Activated naive CD4-positive, alpha-beta T cell treated with anti-CD3 and anti-CD28 coated beads, Interleukin-2, amount 50 U/mL, for 24 hours (primary cell): ENCODE data around the gene SPINT3.
"Not testable (repeated sequence)": the region's sequence is repeated elsewhere in the genome, so short reads cannot be mapped to it uniquely, and the experiment has no call there.

ENCODE experiments used
- H3K27ac Mint-ChIP-seq: one replicate; pipeline ENCODE4 v1.8.0; 2021; ENCODE audit warnings: mild to moderate bottlenecking, mixed read lengths
- H3K27me3 Mint-ChIP-seq: one replicate; pipeline ENCODE4 v1.8.0; 2021; ENCODE audit warnings: mixed read lengths
- H3K36me3 Mint-ChIP-seq: one replicate; pipeline ENCODE4 v1.8.0; 2021; ENCODE audit warnings: mixed read lengths
- H3K4me1 Mint-ChIP-seq: one replicate; pipeline ENCODE4 v1.8.0; 2021; ENCODE audit warnings: mixed read lengths
- H3K4me3 Mint-ChIP-seq: one replicate; pipeline ENCODE4 v1.8.0; 2021; ENCODE audit warnings: mild to moderate bottlenecking, mixed read lengths
- H3K9me3 Mint-ChIP-seq: one replicate; pipeline ENCODE4 v1.8.0; 2021; ENCODE audit warnings: mixed read lengths

Gene SPINT3

GRCh38 chr20:45477530-45478148, 37.8 kb downstream of the SPINT3 start:
- H3K27ac Mint-ChIP-seq = not testable (repeated sequence)
- peaks cover 17% of the 10 kb centered on the region for H3K27me3 Mint-ChIP-seq

GRCh38 chr20:45472286-45472685, 43.1 kb downstream of the SPINT3 start:
- H3K9me3 Mint-ChIP-seq, H3K27ac Mint-ChIP-seq, H3K4me1 Mint-ChIP-seq, H3K36me3 Mint-ChIP-seq, H3K4me3 Mint-ChIP-seq: not testable (repeated sequence)
- H3K27me3 Mint-ChIP-seq = peaks cover 33% of the 10 kb centered on the region

More at GRCh38 chr20:45477530-45478148, 37.8 kb downstream of the SPINT3 start:
- not testable (repeated sequence) for H3K9me3 Mint-ChIP-seq, H3K4me3 Mint-ChIP-seq, H3K36me3 Mint-ChIP-seq, H3K4me1 Mint-ChIP-seq

GRCh38 chr20:45470937-45471336, 44.5 kb downstream of the SPINT3 start:
- Mint-ChIP-seq H3K27me3 (peaks cover 39% of the 10 kb centered on the region), H3K4me3 (peak overlapping the region; percentile 64), H3K9me3 (no peaks in the 10 kb centered on the region), H3K36me3 (peaks cover 1% of the 10 kb centered on the region), H3K27ac (no peak overlapping the region), H3K4me1 (peaks cover 3% of the 10 kb centered on the region)

GRCh38 chr20:45470262-45470931, 45.0 kb downstream of the SPINT3 start:
- H3K27me3 Mint-ChIP-seq = peaks cover 40% of the 10 kb centered on the region
- H3K4me3 Mint-ChIP-seq = peak overlapping the region; percentile 64
- H3K36me3 Mint-ChIP-seq = peaks cover 1% of the 10 kb centered on the region
- H3K27ac Mint-ChIP-seq = no peak overlapping the region
- H3K9me3 Mint-ChIP-seq = no peaks in the 10 kb centered on the region
- H3K4me1 Mint-ChIP-seq = peaks cover 3% of the 10 kb centered on the region

- peaks cover 3% of the 10 kb centered on the region for H3K4me1 Mint-ChIP-seq
- peaks cover 40% of the 10 kb centered on the region for H3K27me3 Mint-ChIP-seq
- peaks cover 1% of the 10 kb centered on the region for H3K36me3 Mint-ChIP-seq
- peak within 1 kb of the TSS; percentile 64 for H3K4me3 Mint-ChIP-seq
- H3K27ac Mint-ChIP-seq = no peak within 1 kb of the TSS
- H3K9me3 Mint-ChIP-seq = no peaks in the 10 kb centered on the region
These were observed 45.8 kb downstream of the SPINT3 start, which contains the start of gene WFDC2 for GRCh38 chr20:45469336-45470261. Gene WFDC2, plus strand, starts transcription at chr20:45469753. Its CDS starts 29 bp downstream, at chr20:45469782.

GRCh38 chr20:45467861-45468260, 47.6 kb downstream of the SPINT3 start:
- no peak overlapping the region for H3K4me3 Mint-ChIP-seq
- peaks cover 32% of the 10 kb centered on the region for H3K27me3 Mint-ChIP-seq
- H3K4me1 Mint-ChIP-seq = peaks cover 3% of the 10 kb centered on the region
- H3K27ac Mint-ChIP-seq = no peak overlapping the region
- no peaks in the 10 kb centered on the region for H3K9me3 Mint-ChIP-seq
- H3K36me3 Mint-ChIP-seq = peaks cover 1% of the 10 kb centered on the region

GRCh38 chr20:45467172-45467571, 48.2 kb downstream of the SPINT3 start:
- peaks cover 28% of the 10 kb centered on the region for H3K27me3 Mint-ChIP-seq

GRCh38 chr20:45465491-45466266, 49.7 kb downstream of the SPINT3 start:
- H3K4me3 Mint-ChIP-seq = no peak overlapping the region
- peaks cover 3% of the 10 kb centered on the region for H3K4me1 Mint-ChIP-seq
- H3K36me3 Mint-ChIP-seq = no peaks in the 10 kb centered on the region
- no peaks in the 10 kb centered on the region for H3K9me3 Mint-ChIP-seq
- H3K27me3 Mint-ChIP-seq = peaks cover 16% of the 10 kb centered on the region
- H3K27ac Mint-ChIP-seq = no peak overlapping the region

More at GRCh38 chr20:45467172-45467571, 48.2 kb downstream of the SPINT3 start:
- no peak overlapping the region for H3K4me3 Mint-ChIP-seq
- no peaks in the 10 kb centered on the region for H3K9me3 Mint-ChIP-seq
- H3K27ac Mint-ChIP-seq = no peak overlapping the region
- H3K4me1 Mint-ChIP-seq = peaks cover 3% of the 10 kb centered on the region
- peaks cover 1% of the 10 kb centered on the region for H3K36me3 Mint-ChIP-seq

- H3K36me3 Mint-ChIP-seq = no peaks in the 10 kb centered on the region
- no peak overlapping the region for H3K4me3 Mint-ChIP-seq
These were observed 51.7 kb downstream of the SPINT3 start for GRCh38 chr20:45463709-45464108.

GRCh38 chr20:45462711-45463509, 52.5 kb downstream of the SPINT3 start:
- no peaks in the 10 kb centered on the region for H3K36me3 Mint-ChIP-seq
- H3K27me3 Mint-ChIP-seq = peaks cover 7% of the 10 kb centered on the region
- H3K9me3 Mint-ChIP-seq = no peaks in the 10 kb centered on the region
- no peak overlapping the region for H3K27ac Mint-ChIP-seq
- H3K4me1 Mint-ChIP-seq = no peaks in the 10 kb centered on the region
- no peak overlapping the region for H3K4me3 Mint-ChIP-seq

More at GRCh38 chr20:45463709-45464108, 51.7 kb downstream of the SPINT3 start:
- no peak overlapping the region for H3K27ac Mint-ChIP-seq
- H3K27me3 Mint-ChIP-seq = peaks cover 9% of the 10 kb centered on the region
- H3K9me3 Mint-ChIP-seq = no peaks in the 10 kb centered on the region
- peaks cover 3% of the 10 kb centered on the region for H3K4me1 Mint-ChIP-seq
